Measurements from ENCODE around the gene IRAG1.

IRAG1 gene

DNA sequence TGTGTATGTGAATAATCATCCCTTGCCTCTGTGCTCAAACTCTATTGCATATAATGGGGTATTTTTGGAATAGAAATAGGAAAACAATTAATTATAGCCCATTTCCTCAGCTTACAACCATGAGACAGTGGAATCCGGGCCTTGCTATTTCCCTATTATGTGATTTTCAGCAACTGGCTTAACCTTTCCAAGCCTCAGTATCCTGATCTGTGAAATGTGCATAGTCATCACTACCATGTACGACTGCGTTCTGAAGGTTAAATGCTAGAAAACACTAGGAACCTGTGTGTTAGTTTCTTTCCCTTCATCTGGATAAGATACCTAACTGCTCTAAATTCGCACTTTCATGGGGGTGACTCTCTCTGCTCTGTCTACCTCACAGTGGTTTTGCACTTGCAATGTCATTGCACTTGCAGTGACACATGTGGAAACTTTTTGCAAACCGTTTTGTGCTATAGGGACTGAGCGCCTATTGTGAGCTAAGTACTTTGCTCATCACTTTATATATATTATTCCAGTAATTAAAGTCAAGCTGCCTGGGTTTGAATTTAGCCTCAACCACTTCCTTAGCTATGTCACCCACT, 48.3 kb downstream of the IRAG1 start:
- FAIRE-seq, result no peak

Measured in colon (tissue), 2 donors.